ENCODE data around the gene ASB13.
"Not testable (repeated sequence)": the region's sequence is repeated elsewhere in the genome, so short reads cannot be mapped to it uniquely, and the experiment has no call there.

ASB13 gene

GRCh38 chr10:5623081-5623748, 43.2 kb downstream of the ASB13 start:
- DNase-seq (ENCODE audit: low spot score), result peak; percentile 91

DNA sequence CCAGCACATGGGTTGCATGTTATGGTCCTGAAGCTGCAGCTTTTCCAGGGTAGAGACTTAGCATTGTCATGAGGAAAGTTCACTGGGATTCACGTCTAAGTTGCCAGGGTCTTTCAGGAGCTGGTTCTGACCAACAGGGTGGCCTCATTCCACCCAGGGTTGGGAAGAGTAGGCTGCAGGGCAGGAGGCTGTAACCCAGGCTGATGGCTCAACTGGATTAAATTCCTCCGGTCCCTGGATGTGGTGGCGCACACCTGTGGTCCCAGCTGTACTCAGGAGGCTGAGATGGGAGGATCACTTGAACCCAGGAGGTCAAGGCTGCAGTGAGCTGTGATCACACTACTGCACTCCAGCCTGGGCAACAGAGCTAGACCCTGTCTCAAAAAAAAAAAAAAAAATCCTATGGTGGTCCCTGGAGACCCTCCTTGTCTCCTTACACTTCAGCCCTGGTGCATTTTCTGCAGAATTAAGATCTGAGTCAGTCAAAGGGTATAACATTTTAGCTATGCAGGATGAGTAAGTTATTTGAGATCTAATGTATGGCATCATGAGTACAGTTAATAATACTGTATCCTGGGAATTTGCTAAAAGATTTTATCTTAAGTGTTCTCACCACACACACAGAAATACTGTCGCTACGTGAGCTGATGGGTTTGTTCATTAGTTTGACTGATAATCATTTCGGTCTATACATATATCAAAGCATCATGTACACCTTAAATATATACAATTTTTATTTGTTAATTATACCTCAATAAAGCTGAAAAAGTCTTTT, 44.0 kb downstream of the ASB13 start:
- DNase-seq (ENCODE audit: low spot score), result no peak

GRCh38 chr10:5621371-5621770, 45.0 kb downstream of the ASB13 start:
- DNase-seq (ENCODE audit: low spot score), result not testable (repeated sequence)

- no peak for DNase-seq (ENCODE audit: low spot score)
Observed at GRCh38 chr10:5620966-5621365, 45.4 kb downstream of the ASB13 start.

GRCh38 chr10:5620223-5620721, 46.1 kb downstream of the ASB13 start:
- DNase-seq (ENCODE audit: low spot score), result no peak

GRCh38 chr10:5619362-5620211, 46.8 kb downstream of the ASB13 start:
- no peak for DNase-seq (ENCODE audit: low spot score)

GRCh38 chr10:5618829-5619228, 47.6 kb downstream of the ASB13 start:
- no peak for DNase-seq (ENCODE audit: low spot score)

- DNase-seq (ENCODE audit: low spot score), result no peak
Observed at GRCh38 chr10:5618042-5618441, 48.4 kb downstream of the ASB13 start.

GRCh38 chr10:5617521-5617920, 48.9 kb downstream of the ASB13 start:
- DNase-seq (ENCODE audit: low spot score), result no peak

DNA sequence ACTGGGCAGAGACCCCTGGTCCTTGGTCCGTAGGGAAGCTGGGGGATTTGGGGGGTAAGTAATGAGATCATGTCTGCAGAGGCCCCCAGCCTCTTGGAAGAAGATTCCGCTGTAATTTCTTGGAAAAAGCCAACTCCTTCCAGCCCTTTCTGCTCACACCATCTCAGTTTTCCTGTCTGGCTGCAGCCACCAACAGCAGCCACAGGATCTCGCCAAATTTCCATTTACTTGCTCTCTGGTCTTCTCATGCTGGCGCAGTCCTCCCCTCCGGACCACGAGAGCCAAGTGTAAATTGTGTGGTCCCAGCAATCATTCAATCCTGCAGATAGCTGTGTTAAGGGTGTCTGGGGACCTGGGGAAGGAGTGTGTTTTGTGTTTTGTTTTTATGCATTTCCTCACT, 49.6 kb downstream of the ASB13 start:
- DNase-seq (ENCODE audit: low spot score), result no peak

DNA sequence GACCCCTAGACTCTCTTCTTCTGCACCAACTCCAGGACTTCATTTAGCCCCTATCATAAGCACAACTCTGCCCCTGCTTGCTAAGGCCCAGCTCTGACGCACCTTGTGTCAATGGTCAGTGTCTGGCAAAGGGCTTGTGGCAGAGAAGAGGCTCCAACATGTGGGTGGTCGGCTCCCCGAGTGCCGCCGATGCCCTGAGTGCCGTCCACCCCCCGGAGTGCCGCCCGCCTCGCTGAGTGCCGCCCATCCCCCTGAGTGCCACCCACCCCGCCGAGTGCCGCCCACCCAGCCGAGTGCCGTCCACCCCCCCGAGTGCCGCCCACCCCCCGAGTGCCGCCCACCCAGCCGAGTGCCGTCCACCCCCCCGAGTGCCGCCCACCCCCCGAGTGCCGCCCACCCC, 50.3 kb downstream of the ASB13 start:
- no peak for DNase-seq (ENCODE audit: low spot score)

- DNase-seq (ENCODE audit: low spot score), result no peak
Observed at GRCh38 chr10:5615316-5615715, 51.1 kb downstream of the ASB13 start.

- no peak for DNase-seq (ENCODE audit: low spot score)
Observed at GRCh38 chr10:5614155-5614721, 52.2 kb downstream of the ASB13 start.

DNA sequence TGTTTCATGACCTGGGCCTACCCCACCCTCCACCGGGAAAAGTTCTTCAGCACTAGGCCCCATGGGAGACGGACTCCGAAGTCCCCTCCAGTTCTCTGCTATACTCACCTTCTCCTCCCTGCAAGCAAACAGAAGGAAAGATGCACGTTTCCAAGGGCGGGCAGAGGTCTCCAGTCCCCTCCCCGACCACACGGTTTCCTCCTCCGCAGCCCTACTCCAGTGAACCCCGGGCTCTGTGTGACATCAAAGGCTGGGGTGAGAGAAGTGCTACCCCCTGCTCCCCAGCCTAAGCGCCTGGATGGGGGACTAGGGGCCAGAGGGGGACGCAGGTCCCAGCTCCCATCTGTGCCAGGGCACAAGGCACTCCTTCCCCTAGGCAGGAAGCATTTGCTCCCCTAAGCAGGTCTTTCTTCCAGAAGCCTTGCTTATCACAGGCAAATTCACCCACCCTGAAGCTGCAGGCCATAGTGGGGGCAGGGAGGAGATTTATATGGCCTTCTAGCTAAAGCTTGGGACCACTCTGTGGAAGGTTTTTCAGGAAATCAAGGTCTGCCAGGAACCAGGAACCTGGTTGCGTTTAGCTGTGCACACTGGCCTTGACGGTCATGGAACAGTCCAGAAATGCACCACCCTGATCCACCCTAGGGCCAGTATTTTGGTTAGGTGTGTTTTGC, 52.8 kb downstream of the ASB13 start:
- no peak for DNase-seq (ENCODE audit: low spot score)

DNA sequence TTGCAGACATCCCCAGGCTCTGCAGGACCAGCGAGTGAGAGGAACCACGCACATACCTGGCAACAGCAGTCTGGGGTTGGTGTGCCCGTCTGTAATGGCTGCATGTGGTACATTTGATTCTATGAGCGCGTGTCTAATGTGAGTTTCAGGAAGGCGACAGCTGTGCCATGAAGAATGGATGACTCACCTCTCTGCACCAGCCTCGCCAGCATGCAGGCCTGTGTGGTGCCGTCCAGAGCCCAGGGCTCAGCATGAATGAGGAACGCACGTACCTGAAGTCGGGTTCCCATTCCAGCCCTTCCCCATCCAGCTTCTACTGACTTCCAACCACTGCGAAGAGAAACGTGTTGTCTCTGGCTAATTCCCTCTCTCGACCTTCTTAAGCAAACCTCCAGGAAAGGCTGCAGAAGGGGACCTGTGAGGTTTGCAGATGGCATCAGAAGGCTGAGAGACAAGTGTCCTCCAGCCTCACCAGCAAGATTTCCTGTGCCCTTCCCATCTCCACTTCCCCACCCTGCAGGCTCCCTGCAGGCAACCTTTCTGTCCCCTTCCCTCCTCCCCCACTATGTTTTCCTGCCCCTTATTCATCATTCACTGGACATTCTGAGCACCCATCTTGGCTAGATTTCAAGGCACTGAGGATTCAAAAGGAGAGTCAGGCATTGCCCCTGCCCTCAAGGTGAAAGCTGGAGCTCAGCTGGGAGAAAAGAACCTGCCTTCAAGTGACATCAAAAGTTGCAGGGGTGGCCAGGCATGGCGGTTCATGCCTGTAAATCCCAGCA, 54.3 kb downstream of the ASB13 start:
- DNase-seq (ENCODE audit: low spot score), result no peak

DNA sequence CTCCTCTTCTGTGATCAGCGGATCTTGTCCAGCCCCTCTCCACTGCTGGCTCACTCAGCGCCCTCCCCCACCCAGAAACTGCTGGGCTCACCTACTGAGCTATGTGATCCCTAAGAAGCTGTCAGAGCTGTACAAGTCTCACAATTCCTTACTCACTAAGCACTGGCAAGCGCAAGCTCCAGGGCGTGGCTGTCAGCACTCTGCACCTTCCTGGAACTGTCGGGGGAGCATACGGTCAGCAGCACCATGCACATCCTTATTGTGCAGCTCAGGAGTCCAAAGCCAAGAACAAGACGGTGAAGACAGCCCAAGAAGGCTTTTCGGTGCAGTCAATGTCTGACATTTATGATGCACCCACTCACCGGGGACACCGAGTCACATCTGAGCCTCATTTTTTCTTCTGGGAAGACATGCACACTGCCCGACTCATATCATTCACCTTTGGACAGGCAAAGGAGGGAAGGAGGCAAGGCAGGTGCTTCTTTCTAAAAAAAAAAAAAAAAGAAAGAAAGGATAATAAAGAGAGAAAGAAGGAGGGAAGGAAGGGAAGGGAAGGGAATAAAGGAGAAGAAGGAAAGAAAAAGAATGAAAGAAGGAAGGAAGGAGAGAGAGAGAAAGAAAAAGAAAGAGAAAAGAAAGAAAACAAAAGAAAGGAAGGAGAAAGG, 56.3 kb downstream of the ASB13 start:
- DNase-seq (ENCODE audit: low spot score), result no peak

DNA sequence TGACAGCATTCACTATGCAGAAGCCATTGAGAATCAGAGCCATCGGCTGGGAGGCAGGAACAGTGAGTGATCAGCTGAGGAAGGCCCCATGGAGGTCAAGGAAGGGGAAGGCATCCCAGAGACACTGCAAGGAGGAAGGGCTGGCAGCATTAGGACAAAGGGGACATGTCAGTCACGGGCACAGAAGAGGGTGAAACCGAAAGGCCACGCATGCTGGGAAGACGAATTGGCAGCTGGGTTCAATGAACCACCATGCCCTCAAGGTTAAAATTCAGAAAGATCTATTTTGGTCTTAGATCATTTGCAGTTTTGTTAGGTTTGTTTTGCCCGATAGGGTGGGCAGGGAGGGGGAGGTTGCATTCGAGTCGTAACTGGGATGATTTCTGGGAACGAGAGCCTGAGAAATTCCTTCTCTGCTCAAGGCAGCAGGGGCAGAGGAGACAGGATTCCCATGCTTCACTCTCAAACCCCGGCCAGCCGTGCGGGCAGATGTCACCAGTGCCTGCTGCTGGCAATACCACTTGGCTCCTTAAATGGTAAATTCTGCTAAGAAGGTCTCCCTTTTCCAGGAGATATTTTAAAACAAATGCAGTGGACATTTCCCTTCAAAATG, 57.7 kb downstream of the ASB13 start:
- DNase-seq (ENCODE audit: low spot score), result no peak

GRCh38 chr10:5607594-5607993, 58.8 kb downstream of the ASB13 start:
- DNase-seq (ENCODE audit: low spot score), result no peak

- DNase-seq (ENCODE audit: low spot score), result no peak
Observed at GRCh38 chr10:5606864-5607263, 59.5 kb downstream of the ASB13 start.

DNA sequence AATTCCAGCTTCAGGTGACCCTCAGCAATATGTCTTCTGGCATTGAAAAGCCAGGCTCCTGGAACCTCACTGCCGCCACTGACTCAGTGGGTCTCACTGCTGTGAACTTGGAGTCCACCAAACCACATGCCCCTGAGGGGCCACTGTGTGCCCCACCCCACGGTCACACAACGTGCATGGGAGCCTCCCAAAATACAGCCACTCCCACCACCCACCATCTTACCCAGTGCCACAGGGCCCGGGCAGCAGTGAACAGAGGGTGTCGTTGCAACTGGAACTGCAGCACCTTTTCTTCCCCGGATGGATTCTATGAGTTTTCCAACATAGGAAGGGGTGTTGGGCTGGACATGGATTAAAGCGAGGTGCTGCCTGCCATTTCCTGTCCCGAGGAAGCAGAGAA, 60.1 kb downstream of the ASB13 start:
- no peak for DNase-seq (ENCODE audit: low spot score)

Data from D341Med (cell line).